Psoas muscle (tissue), 8 donors: ENCODE measurements around the gene DEPP1. TPM values are rescaled to one million over a fixed set of nuclear protein-coding genes. Genes with fewer than 3 reads are reported as not detected.

Experiments
- ATAC-seq, 4 donors: fragments of 200-7000 bp; cut with Tn5 transposase; one replicate each; pipeline ENCODE4 v1.9.1; 2020; ENCODE audit warnings: moderate library complexity in 3 of 4, mild to moderate bottlenecking in 2 of 4
- DNase-seq, 2 donors: peaks; one replicate each; pipeline ENCODE4 v3.0.0-alpha.2; 2020
- H3K27ac ChIP-seq: fragments of 200-600 bp; one replicate; pipeline ENCODE4 v1.8.0; 2022
- H3K27me3 ChIP-seq, 3 donors: fragments of 200-600 bp in 1 of 3; one replicate each; pipeline versions ENCODE4 v1.6.1 to v1.8.0; 2013 to 2022; ENCODE audit warnings: low read length in 2 of 3, mild to moderate bottlenecking in 2 of 3, moderate library complexity in 1 of 3; ENCODE audit not compliant: insufficient read depth in 3 of 3
- H3K36me3 ChIP-seq, 2 donors: fragments of 200-600 bp in 1 of 2; one replicate each; pipeline versions ENCODE4 v1.6.1 to v1.8.0; 2013 to 2022; ENCODE audit warnings: low read depth in 1 of 2, mild to moderate bottlenecking in 1 of 2, moderate library complexity in 1 of 2; ENCODE audit not compliant: insufficient read depth in 1 of 2
- H3K4me1 ChIP-seq: fragments of 200-600 bp; one replicate; pipeline ENCODE4 v1.8.0; 2022
- H3K4me3 ChIP-seq: fragments of 200-600 bp; one replicate; pipeline ENCODE4 v1.8.0; 2022; ENCODE audit warnings: mild to moderate bottlenecking
- H3K9me3 ChIP-seq: fragments of 200-600 bp; one replicate; pipeline ENCODE4 v1.8.0; 2022
- WGBS, 3 donors: extraction: QIAGEN DNeasy Blood & Tissue Kit; methylation state at CpG; one replicate each; pipeline versions ENCODE4 v1.1.6 to v1.1.7; 2013; 5-methylcytosine and 5-hydroxymethylcytosine counted together
- intact Hi-C, 2 donors: fragments of 100-400 bp; cut with DNase I; formaldehyde crosslinking; loops; one replicate each; pipeline versions ENCODE4 v1.11.0 to v1.14.2; 2022
- polyA plus RNA-seq, 3 donors: library from polyadenylated mRNA; stranded (reverse); fragments of 200-250 nt; gene quantifications; one replicate each; pipeline ENCODE4 v1.2.3, GENCODE V29; 2013
- total RNA-seq, 4 donors: library from RNA; stranded (reverse); fragmentation: NEBNext Ultra II Directional in 2 of 4; extraction: Animal tissue kit (Norgen Biotek cat#: 25700) in 2 of 4; gene quantifications; one replicate each; pipeline versions ENCODE4 v1.2.1 to v1.2.4, GENCODE V29; 2021 to 2023
- TF ChIP-seq, protein P1 (sequence below): fragments of 200-600 bp; IDR thresholded peaks from one replicate; pipeline ENCODE4 v1.8.0; 2022; ENCODE audit warnings: antibody characterized with exemption
- donor health status: healthy with polysubstance abuse.
- donor health status: DM: no; HTN: no; CAD: no; lungs with moderate emphysema.
- donor health status: Bipolar disorder and iron deficiency.
- donor health status: healthy.
- donor health status: DM: yes; HTN: yes; CAD: no.
- donor health status: DM: no; HTN: no; CAD: no.
- donor health status: DM: no; HTN: no; CAD: no.
- donor health status: DM: yes; HTN: yes; CAD: no.

The DEPP1 gene
- total and polyA plus RNA-seq, 7 donors, result 28.2 to 102 (median 37.4) TPM

DNA sequence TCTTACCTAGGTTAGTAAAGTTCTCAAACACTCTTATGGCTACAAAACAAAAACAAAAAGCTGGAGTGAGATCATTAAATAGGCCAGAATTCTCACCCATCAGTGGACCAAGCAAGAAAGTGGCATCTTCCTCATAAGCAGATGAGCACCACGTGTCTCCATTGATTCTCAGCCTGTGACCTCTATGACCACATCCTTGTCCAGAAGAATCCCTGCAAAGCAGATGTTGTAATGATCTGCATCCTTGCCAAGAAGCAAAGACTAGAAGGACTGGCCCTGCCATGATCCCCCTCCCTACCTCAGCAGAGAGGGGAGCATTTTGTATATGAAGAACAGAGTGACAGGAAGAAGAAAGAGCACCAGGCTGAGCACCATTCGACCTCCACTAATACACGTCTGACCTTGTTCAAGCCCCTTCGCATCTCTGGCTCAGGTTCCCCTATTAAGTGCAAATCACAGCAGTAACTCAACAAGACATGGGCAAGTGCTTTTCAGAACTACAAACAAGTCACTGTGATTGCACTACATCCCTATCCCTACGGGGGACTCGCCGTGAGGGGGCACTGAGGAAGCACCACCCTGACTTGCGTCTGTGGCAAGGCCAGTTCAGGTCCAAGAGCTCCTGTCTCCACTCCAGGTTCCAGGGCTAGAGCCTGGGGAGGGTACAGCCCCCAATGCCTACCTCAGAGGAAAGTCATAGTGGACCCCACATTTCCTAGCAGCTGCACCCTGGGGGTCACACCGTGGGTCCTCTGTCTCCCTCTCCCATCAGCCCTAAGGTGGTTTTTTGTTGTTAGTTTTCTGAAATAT, 41.2 kb downstream of the DEPP1 start:
- Histone ChIP-seq H3K27ac (no peak overlapping the region), H3K9me3 (no peaks in the 10 kb centered on the region), H3K36me3 (no peaks in the 10 kb centered on the region), H3K4me1 (peaks cover 18% of the 10 kb centered on the region), H3K27me3 (no peaks in the 10 kb centered on the region), H3K4me3 (no peak overlapping the region)
- intact Hi-C loops, result no loop called here
- no peak for DNase-seq
- 69 to 74% (median 72%) methylated on average over 9 of the region's 9 CpGs for WGBS, 3 donors
- TF ChIP-seq, protein P1, sequence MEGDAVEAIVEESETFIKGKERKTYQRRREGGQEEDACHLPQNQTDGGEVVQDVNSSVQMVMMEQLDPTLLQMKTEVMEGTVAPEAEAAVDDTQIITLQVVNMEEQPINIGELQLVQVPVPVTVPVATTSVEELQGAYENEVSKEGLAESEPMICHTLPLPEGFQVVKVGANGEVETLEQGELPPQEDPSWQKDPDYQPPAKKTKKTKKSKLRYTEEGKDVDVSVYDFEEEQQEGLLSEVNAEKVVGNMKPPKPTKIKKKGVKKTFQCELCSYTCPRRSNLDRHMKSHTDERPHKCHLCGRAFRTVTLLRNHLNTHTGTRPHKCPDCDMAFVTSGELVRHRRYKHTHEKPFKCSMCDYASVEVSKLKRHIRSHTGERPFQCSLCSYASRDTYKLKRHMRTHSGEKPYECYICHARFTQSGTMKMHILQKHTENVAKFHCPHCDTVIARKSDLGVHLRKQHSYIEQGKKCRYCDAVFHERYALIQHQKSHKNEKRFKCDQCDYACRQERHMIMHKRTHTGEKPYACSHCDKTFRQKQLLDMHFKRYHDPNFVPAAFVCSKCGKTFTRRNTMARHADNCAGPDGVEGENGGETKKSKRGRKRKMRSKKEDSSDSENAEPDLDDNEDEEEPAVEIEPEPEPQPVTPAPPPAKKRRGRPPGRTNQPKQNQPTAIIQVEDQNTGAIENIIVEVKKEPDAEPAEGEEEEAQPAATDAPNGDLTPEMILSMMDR, result no peak
- ATAC-seq, result no peak

DNA sequence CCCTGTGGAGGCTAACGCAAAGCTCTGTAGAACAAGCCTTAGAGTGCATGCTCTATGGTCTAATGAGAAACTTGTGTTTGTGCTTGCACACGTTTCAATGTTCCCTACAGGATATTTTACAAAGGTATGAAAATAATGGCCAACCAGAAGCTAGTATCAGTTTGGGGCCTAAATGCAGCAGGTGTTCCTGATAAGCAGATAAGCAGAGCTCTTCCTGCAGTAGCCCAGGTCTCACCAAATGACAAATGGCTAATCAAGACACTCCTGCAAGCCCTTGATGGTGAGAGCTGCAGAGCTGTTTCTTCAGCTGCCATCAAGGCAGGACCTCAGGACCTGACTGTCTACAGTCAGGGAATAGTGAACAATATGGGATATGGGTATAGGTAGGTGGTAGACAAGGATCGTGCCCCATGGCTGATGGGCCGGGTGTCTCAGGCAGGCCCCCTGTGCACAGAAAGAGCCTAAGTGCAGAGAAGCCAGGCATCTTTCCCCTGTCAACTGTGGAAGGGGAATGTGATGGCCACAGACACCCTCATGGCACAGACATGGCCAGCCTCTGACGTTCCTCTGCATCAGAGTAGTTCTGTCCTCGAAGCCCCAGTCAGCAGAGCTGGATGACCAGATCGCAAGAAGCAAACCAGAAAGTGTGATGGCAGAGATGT, 42.2 kb downstream of the DEPP1 start:
- Histone ChIP-seq H3K27ac (peak overlapping the region; percentile 41), H3K27me3 (no peaks in the 10 kb centered on the region), H3K36me3 (no peaks in the 10 kb centered on the region), H3K4me3 (no peak overlapping the region), H3K4me1 (peaks cover 18% of the 10 kb centered on the region), H3K9me3 (no peaks in the 10 kb centered on the region)
- ATAC-seq (no peak), DNase-seq (no peak)
- intact Hi-C loops, result no loop called here
- 80 to 90% (median 85%) methylated on average over 7 of the region's 7 CpGs for WGBS, 3 donors
- TF ChIP-seq, protein P1, result no peak

DNA sequence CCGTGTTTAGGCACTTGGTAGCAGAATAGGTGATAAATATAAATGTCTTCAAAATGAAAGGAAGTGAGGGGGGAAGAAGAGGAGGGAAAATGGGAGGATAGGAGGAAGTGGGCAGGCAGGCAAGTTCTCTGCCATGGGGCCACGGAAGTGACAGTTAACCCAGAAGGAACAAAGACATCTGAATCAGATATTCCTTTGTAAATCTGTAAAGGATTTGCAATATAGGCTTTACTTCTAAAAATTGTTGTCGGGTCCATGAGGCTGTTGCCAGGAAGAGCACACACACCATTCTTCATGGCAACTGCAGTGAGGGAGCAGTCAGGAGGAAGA, 42.7 kb downstream of the DEPP1 start:
- no peaks in the 10 kb centered on the region for H3K9me3 ChIP-seq
- H3K27ac ChIP-seq, result peak overlapping the region; percentile 41
- no peak overlapping the region for H3K4me3 ChIP-seq
- no peaks in the 10 kb centered on the region for H3K27me3 ChIP-seq
- peaks cover 18% of the 10 kb centered on the region for H3K4me1 ChIP-seq
- no peak for ATAC-seq
- 26 to 34% (median 26%) methylated on average over 3 of the region's 3 CpGs for WGBS, 3 donors
- H3K36me3 ChIP-seq, result no peaks in the 10 kb centered on the region
- TF ChIP-seq, protein P1, result no peak
- intact Hi-C loops, result no loop called here
- no peak for DNase-seq

DNA sequence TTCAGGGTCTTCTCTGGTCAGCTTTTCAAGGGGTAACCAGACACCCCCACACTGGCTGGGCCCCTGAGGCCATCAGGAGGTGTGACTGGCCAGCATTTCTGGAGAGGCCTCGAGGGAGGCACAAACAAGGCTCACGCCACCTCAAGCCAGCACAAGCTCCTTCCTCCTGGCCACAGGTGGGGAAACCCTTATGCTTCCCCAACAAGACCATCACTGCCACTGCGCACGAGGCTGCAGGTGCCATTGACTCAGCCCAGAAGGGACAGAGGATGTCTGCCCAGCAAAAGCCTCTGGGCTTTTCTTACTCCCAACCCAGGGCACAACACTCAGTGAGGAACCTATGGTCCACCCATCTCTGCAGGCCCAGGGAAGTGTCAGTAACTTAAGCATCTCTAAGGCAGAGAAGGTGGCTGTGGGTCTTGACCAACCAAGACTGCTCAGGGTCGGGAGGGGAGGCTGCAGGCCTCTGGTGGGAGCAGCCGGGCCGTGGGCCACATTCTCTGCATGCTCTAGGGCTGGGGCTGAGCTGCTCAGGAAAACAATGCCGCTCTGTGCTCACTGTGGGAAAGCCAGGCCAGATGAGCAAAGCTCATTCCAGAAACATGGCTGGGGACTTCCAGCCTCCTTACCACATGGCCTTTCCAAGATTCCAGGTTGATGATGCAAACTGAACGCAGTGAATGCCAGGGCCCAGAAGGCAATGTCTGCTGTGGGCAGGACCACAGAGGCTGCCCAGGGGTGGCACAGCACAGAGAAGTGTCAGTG, 43.2 kb downstream of the DEPP1 start:
- 38 to 46% (median 41%) methylated on average over 9 of the region's 9 CpGs for WGBS, 3 donors
- Histone ChIP-seq H3K9me3 (no peaks in the 10 kb centered on the region), H3K36me3 (no peaks in the 10 kb centered on the region), H3K4me3 (no peak overlapping the region), H3K27ac (peak overlapping the region; percentile 41), H3K27me3 (no peaks in the 10 kb centered on the region), H3K4me1 (peaks cover 18% of the 10 kb centered on the region)
- TF ChIP-seq, protein P1, result no peak
- peak; percentile 56 to 71 (median 68) for ATAC-seq
- intact Hi-C loops, result no loop called here
- peak in 1 of 2 donors; percentile 78 for DNase-seq
